Upper lobe of left lung (tissue), 4 donors: Measurements from ENCODE around the gene CD83.

Source experiments
- EP300 ChIP-seq, 4 donors: sonication (generic); formaldehyde crosslinking; IDR thresholded peaks; one replicate each; pipeline ENCODE4 v1.5.1; 2017; ENCODE audit warnings: antibody characterized with exemption in 4 of 4, control low read depth in 2 of 4
- POLR2A ChIP-seq, 4 donors: fragments of 450-650 bp; IDR thresholded peaks; one replicate each; pipeline ENCODE4 v1.5.1; 2016 to 2017; ENCODE audit warnings: antibody characterized with exemption in 4 of 4, mild to moderate bottlenecking in 2 of 4
- POLR2AphosphoS5 ChIP-seq, 2 donors: sonication (generic); formaldehyde crosslinking; IDR thresholded peaks; one replicate each; pipeline ENCODE4 v1.5.1; 2017; ENCODE audit warnings: antibody characterized with exemption in 2 of 2
- TF ChIP-seq, protein P1 (sequence below), 6 experiments: fragments of 450-650 bp in 4 of 6; fragments of 200-600 bp in 2 of 6; sonication (generic) in 2 of 6; IDR thresholded peaks; one replicate each; pipeline ENCODE4 v1.5.1; 2016 to 2019; ENCODE audit warnings: antibody characterized with exemption in 6 of 6

DNA sequence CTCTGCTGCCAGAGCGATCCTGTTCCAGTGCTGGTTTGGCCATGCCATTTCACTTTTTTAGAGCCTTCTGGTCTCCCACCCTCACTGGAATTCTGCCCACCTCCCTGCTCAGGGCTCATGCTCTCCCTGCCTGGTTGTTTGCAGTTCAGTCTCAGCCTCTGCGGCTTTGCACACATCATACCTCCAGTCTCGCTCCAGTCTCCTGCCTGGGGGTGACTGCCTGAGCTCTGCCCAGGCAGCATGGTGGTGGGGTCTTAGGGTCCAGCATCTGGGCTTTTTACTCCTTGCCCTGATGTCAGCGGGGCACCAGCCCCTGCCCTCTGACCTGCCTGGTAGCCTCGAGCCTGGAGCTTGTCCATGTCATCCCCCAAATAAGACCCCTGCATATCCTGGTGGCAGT lies 30.9 kb downstream of the CD83 start:
- TF ChIP-seq, protein P1, sequence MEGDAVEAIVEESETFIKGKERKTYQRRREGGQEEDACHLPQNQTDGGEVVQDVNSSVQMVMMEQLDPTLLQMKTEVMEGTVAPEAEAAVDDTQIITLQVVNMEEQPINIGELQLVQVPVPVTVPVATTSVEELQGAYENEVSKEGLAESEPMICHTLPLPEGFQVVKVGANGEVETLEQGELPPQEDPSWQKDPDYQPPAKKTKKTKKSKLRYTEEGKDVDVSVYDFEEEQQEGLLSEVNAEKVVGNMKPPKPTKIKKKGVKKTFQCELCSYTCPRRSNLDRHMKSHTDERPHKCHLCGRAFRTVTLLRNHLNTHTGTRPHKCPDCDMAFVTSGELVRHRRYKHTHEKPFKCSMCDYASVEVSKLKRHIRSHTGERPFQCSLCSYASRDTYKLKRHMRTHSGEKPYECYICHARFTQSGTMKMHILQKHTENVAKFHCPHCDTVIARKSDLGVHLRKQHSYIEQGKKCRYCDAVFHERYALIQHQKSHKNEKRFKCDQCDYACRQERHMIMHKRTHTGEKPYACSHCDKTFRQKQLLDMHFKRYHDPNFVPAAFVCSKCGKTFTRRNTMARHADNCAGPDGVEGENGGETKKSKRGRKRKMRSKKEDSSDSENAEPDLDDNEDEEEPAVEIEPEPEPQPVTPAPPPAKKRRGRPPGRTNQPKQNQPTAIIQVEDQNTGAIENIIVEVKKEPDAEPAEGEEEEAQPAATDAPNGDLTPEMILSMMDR (IDR thresholded peaks at IDR 0.05) = no peak
- TF ChIP-seq POLR2AphosphoS5 (IDR thresholded peaks at IDR 0.05) = no peak
- no peak for TF ChIP-seq POLR2A (IDR thresholded peaks at IDR 0.05)
- no peak for TF ChIP-seq EP300 (IDR thresholded peaks at IDR 0.05)
